SU-DHL-6 (cell line): ENCODE results near the gene CDC42EP5.
"Not testable (repeated sequence)": the region's sequence is repeated elsewhere in the genome, so short reads cannot be mapped to it uniquely, and the experiment has no call there.

ENCODE experiments used
- EZH2phosphoT487 ChIP-seq: fragments of 200-600 bp; sonication (generic), shearing (Covaris generic); conservative IDR thresholded peaks from 2 replicates; pipeline ENCODE4 v1.6.1; 2018; ENCODE audit warnings: mild to moderate bottlenecking, antibody characterized with exemption, low read length, moderate library complexity, mixed read lengths
- TF ChIP-seq, protein P1 (sequence below): fragments of 200-600 bp; sonication (generic); IDR thresholded peaks from one replicate; pipeline ENCODE4 v1.5.1; 2017; ENCODE audit warnings: antibody characterized with exemption, mild to moderate bottlenecking, low read length, moderate library complexity; ENCODE audit not compliant: insufficient read depth, poor library complexity, severe bottlenecking

DNA sequence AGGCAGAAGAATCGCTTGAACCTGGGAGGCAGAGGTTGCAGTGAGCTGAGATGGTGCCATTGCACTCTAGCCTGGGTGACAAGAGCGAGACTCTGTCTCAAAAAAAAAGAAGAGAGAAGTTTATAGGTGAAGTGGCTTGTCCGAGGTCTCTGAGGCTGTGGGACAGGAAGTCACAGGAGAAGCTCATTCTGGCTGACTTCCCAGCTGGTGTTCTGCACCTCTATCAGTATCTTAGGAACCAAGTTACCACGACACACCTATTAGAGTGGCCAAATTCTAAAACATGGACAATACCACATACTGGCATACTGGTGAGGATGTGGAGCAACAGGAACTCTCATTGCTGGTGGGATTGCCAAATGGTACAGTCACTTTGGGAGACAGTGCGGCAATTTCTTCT is 22.2 kb upstream of the CDC42EP5 start:
- TF ChIP-seq, protein P1, sequence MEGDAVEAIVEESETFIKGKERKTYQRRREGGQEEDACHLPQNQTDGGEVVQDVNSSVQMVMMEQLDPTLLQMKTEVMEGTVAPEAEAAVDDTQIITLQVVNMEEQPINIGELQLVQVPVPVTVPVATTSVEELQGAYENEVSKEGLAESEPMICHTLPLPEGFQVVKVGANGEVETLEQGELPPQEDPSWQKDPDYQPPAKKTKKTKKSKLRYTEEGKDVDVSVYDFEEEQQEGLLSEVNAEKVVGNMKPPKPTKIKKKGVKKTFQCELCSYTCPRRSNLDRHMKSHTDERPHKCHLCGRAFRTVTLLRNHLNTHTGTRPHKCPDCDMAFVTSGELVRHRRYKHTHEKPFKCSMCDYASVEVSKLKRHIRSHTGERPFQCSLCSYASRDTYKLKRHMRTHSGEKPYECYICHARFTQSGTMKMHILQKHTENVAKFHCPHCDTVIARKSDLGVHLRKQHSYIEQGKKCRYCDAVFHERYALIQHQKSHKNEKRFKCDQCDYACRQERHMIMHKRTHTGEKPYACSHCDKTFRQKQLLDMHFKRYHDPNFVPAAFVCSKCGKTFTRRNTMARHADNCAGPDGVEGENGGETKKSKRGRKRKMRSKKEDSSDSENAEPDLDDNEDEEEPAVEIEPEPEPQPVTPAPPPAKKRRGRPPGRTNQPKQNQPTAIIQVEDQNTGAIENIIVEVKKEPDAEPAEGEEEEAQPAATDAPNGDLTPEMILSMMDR: not testable (repeated sequence)
- TF ChIP-seq EZH2phosphoT487: not testable (repeated sequence)
